ENCODE data around the gene ALDH1A3.

ALDH1A3 gene

DNA sequence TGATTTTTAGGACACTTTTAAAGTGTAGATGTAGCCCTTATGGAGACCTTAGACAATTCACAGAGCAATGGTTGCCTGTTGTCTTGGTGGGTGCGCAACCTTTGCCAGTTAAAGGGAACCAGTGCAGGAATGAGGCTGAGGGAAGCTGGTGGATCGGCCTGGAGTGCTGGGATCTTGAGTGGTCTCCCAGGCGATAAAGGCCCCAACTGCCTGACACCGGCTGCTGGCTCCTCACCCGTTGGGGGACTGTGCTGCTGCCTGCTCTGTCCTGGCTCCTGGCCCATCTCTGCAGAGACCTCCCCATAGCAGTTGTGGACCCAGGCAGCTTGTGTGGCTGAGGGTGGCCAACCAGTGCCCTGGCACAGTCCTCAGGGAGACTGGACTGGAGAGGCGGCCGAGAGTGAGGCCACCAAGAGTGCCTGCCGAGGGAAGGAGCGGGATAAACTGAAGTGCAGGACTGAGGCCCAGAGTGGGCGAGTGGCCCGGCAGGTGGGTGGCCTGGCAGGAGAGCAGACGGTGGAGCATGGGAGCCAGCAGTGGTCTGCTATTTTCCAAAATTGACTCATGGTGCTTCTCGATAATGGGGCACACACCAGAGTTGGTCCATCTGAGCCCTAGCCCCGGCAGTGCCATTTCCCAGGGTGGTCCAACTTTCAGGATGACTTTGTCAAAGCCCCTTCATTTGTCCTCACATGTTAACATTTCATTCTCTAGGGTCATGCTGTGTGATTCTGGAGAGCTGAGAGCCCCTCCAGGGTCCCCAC is 2.1 kb downstream of the ALDH1A3 start:
- FAIRE-seq (no peak), DNase-seq (ENCODE audit: low spot score) (no peak)

DNA sequence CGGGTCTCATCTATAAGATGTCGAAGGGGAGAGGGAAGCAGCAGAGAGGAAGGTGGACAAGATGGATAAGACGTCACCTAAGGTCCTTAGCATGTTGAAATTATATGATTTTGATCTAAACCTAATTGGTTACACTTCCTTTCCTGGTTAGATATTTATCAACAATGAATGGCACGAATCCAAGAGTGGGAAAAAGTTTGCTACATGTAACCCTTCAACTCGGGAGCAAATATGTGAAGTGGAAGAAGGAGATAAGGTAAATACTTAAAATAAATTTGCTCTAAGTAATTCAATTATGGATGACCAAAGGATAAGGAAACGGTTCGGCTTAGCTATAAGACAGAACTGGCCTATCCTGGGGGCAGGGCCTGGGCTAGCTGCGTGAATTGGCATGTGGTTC is 5.5 kb downstream of the ALDH1A3 start:
- FAIRE-seq: no peak
- no peak for DNase-seq (ENCODE audit: low spot score)

DNA sequence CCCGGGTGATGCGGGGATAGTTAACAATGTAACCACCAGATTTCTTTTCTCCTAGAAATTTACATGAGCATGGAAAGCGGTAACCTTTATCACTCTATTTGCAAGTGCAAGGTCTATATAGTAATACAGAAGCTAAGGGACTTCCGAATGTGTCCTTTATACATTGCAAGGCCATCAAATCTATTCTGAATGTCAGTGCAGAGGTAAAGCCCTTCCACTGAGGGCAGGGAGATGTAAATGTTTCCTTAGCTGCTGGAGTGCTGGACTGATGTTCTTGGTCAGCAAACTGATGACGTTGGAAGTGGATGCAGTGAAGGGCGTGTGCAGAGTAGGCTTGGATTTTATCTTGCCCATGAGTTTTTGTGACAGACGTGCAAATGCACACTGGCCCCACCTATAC is 6.2 kb downstream of the ALDH1A3 start:
- DNase-seq (ENCODE audit: low spot score) (no peak), FAIRE-seq (no peak)

DNA sequence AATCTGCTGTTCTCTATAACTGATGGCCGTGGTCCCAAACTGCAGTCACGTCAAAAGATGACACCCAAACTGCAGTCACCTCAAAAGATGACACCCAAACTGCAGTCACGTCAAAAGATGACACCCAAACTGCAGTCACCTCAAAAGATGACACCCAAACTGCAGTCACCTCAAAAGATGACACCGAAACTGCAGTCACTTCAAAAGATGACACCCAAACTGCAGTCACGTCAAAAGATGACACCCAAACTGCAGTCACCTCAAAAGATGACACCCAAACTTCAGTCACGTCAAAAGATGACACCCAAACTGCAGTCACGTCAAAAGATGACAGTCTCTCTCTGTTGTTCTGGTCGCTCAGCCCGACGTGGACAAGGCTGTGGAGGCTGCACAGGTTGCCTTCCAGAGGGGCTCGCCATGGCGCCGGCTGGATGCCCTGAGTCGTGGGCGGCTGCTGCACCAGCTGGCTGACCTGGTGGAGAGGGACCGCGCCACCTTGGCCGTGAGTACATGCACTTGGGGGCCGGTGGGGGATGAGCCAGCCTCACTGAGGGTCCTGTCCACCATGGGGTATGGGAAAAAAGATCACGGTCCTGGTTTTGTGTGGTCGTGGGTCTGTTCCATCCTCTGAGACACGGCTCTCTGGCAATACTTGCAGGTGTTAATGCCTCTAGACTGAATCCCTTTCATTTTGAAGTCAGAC is 7.7 kb downstream of the ALDH1A3 start:
- DNase-seq (ENCODE audit: low spot score) (no peak), FAIRE-seq (no peak)

DNA sequence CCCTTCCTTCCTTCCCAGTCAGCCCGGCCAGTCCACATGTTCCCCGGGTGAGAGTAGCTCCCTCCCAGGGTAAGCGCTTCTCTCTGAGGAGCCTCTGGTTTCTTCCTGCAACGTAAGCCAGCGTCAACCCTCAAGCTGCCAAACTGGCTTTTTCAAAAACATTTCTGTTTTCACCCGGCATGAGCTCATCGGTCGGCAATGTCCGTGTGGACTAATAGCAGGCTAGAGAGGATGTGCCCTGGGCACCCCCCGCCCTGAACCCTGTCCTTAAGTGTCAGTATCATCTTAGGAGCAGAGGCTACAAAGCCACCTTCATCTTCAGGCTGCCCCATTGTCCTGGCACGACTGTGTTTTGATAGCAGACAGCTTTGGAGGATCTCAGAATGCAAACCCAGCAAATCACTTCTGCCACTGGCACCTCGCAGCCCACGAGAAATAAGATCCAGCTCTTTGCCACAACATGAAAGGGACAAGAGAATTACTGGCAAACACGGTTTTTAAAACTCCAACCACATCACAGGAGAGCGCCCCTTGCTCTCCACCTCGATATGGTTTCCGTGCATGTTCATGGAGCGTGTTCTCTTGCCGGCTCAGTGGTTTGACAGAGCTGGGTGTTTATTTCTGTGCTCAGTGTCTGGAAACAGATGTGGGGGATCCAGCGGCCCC is 9.9 kb downstream of the ALDH1A3 start:
- DNase-seq (ENCODE audit: low spot score) (no peak), FAIRE-seq (no peak)

DNA sequence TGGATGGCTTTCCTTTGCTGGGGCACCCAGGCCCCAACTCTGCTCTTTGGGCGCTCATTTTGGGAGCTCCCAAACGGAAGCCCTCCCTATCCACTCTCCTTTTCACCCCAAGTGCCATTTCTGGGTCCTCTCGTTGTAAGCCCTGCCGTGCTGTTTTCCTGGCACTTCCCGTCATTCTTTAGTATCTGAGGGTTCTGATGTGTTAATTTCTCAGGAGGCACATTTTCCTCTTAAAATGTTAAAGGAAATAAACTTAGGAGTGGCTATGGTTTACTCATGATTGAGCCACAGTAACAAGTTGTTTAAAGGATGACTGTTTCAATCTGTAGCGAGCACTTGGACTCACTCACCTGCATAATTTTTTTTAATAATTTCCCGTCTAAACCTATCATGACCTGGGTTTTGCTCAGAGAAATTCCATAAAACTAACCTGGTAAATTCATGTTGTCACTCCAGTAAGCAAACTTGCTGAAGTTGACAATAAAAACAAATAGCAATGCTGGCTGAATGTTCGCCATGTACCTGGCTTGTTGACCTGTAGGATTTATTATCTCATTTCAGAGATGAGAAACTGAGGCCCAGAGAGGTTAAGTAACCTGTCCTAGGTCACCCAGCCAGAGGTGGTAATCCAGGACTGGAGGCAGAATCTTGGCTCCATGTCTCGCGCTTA is 10.6 kb downstream of the ALDH1A3 start:
- no peak for FAIRE-seq
- no peak for DNase-seq (ENCODE audit: low spot score)

DNA sequence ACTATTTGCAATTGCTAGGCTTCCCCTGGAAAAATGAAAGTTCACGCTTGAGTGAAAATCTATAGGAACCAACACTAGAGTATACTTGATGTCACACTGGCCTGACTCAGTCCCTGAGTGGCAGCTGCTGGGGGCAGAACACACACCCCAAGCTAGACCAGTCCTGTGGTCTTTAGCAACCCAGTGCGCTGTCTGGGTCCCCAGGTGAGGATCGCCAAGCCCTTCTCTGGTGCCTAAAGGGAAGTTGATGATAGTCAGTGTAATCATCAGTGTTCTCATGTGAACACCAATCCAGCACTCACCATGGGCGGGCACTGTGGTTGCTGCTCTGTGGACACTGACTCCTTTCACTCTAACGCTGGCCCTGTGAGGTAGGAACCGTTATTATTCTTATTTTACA is 11.2 kb downstream of the ALDH1A3 start:
- FAIRE-seq (no peak), DNase-seq (ENCODE audit: low spot score) (no peak)

DNA sequence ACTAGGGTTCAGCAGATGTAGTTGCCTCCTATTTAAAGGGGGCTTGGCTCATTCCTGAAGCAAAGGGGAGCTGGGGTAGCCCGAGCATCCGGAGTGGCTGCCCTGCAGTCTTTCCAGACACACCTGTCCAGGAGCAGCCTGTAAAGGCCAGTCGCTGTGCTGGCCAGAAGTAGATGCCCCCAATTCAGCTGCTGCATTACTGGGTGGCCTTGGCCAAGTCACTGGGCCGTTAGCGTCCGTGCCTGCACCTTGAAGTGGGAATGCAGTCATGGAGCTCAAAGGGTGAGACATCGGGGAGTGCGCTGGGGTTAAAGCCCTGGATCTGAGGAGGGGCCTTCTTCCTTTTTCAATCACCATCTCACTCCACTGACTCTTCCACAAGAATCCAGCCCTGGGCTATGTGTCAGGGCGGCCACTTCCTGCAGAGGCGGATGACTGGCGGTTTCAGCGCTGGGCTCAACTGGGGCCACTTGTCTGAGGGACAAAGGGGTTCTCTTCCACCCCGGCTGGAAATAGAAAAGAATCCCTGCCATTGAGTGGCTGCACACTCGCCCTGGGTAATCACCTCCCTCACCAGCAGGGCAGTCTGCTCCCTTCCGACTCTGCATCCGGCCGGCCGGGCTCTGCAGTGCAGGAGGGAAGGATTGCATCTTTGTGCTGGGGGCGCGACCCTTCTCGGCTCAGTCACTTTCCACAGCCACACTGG is 11.8 kb downstream of the ALDH1A3 start:
- DNase-seq (ENCODE audit: low spot score): no peak
- FAIRE-seq: no peak

DNA sequence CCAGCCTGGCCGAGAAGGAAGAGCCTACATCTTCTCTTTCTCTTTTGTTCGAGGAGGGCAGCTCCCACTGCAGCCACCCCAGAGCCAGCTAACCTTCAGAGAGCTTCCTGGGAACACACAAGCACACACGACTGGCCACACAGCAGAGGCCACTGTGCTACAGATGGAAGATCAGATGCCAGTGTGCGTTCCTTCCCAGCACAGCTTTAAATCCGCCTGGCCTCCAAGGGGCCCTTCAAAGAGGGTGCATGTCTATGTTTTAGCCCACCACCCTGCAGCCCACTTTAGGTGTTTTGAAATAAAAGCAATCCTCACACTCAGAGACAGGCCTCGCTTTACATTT is 12.4 kb downstream of the ALDH1A3 start:
- no peak for FAIRE-seq
- DNase-seq (ENCODE audit: low spot score): no peak

DNA sequence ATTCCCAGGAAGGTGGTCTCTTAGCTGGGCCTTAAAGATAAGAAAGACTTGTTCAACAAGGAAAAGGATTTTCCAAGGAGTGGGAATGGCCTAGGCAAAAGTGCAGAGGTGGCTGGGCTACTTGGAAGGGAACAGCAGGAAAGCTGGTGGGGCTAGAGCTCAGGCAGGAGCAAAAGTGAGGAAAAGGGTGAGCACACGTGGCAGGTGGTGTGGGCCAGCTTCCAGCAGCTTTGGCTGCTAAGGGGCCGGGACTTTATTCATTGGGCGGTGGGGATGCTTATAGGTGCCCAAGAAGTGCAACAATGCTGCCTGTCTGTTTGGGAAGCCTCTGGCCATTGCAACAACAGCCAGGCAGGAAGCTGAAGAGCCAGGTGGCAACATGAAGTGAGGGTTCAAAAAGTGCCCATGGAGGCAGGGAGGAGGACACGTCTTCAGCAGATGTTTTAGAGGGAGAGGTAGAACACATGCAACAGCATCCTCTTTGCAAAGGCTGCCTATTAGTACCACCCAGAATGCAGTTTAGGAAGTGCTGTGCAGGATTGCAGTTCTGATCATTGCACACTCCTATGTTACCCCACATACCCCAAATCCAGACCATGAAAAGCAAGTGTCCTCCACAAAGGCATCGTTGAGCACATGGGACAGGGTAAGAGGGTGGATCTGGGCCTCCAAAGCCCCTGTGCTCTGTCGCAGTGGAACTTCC is 13.8 kb downstream of the ALDH1A3 start:
- FAIRE-seq: no peak

DNA sequence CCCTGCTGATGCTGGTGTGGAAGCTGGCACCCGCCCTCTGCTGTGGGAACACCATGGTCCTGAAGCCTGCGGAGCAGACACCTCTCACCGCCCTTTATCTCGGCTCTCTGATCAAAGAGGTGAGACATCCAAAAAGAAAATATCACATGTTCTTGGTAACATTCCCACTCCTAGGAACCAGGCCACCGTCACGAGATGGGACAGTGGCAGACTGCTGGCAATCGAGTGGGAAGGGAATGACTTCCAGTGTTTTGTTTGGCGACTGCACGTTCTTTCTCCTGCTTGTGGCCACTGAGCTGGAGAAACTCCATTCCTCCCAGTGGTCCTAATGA is 14.3 kb downstream of the ALDH1A3 start:
- DNase-seq (ENCODE audit: low spot score) (no peak), FAIRE-seq (no peak)

More for the DNA sequence above, 13.8 kb downstream of the ALDH1A3 start:
- no peak for DNase-seq (ENCODE audit: low spot score)

DNA sequence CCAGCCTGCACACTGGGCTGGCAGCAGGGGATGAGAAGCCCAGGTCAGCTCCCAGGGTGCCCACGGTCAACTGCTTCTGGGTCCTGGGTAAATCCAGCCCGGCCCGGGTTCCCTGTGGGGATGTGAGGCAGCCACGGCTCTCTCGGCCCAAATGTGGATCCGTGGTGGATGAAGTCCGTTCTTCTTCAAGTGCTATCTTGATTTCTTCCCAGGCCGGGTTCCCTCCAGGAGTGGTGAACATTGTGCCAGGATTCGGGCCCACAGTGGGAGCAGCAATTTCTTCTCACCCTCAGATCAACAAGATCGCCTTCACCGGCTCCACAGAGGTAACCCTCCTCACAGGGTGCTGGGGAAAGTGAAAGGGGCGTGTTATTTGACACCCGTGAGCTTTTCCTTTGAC is 16.1 kb downstream of the ALDH1A3 start:
- FAIRE-seq (no peak), DNase-seq (ENCODE audit: low spot score) (no peak)

DNA sequence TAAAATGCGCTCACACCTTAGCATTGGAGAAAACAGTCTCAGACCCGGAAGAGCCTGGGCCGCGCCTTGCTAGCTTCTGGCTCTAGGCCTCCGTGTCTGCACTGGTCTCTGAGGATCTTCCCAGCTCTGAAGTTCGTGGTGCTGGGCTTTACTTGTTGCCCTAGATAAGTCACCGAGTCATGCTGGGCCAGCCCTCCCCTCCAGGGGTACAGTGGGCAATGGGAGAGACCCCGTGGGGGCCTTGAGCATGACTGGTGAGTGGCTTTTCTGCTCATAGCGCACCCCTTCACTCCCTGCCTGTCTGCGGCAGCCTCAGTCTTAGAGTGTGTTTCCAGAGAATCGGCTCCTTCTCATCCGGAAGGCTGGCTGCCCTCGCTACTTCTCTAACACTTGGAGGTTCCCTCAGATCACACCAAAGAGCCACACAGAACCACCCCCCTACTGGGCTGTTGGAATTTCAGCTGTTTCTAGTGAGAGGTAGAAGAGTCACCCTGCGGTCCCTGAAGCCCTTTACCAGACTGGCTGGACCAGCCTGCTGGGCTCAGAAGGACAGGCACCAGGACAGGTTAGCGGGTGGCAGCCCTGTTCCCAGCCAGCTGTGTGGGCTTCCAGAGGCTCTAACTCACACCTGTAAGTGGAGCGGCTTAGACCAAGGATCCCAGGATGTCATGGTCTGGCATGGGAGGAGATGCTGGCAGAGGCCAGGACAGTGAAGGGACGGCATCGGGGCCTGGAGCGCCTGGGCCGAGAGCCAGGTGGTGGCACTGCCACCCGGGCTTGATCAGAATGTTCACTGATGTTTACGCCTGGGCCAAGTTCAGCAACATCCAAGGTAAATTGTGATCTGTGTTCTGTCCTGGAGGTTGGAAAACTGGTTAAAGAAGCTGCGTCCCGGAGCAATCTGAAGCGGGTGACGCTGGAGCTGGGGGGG is 17.9 kb downstream of the ALDH1A3 start:
- no peak for DNase-seq (ENCODE audit: low spot score)
- FAIRE-seq: no peak

DNA sequence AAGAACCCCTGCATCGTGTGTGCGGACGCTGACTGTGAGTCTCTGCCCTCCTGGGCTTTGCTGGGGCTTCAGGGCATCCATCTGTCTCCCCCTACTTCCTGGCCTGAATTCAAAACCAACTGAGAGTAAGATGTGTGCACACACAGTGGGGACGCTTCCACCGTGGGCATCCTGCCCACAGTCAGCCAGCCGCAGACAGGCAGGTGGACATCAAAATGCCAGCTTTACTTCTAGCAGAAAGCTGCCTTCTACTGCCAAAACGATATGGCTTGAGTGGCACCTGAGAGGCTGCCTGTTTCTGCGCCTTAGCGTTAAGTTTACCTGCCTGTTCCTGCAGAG is 18.5 kb downstream of the ALDH1A3 start:
- FAIRE-seq (no peak), DNase-seq (ENCODE audit: low spot score) (no peak)

DNA sequence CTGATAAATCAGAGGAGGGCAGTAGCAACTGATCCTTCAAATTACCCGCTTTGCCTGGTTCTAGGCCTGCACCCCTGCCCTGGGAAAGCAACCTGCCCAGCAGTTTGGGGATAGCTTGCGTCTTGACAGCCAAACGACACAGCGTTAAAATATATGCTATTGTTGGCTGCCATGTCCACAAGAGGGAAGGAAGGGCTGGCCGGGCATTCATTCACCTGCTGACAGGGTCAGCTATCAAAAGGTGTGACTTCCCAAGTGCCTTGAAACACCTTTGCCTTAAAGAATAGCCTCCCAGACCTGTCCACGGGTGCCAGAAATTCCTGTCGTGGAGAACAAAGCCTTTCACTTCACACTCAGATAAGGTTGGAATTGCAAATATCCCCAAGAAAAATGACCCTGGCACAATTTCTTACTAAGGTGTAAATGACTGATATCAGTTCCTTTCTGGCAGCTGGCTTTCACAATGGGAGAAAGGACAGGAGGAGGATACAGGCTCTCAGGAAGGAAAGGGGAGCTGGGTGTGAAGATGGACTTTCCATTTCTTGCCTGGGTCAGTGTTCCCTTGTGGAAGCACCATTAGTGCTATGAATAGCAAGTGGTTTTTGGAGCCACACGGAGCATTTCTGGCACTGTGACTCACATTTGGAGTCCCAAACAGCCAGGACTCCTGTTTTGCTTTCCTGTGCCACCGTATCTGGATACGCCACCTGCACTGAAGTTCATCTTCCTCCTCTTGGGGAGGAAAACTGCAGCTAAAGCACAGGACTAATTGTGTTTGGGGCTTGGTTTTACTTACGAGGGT is 19.2 kb downstream of the ALDH1A3 start:
- FAIRE-seq (no peak), DNase-seq (ENCODE audit: low spot score) (no peak)

DNA sequence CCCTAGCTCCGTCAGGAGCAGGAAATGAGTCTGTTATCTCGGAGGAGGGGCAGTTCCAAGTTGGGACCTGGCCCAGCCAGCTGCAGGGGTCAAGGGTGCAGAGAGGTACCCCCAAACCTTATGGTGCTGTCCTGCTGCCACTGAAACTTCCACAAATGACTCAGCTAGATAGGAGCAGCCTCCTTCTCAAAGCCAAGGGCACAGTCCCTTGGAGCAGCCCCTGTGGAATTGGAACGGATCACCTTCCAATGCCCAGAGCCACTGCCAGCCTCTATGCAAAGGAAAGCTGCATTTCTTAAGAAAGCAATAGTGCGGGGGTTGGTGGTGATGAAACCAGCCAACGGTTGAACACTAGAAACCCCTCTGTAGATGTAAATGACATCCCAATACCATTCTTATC is 20.0 kb downstream of the ALDH1A3 start:
- DNase-seq (ENCODE audit: low spot score): no peak
- FAIRE-seq: no peak

DNA sequence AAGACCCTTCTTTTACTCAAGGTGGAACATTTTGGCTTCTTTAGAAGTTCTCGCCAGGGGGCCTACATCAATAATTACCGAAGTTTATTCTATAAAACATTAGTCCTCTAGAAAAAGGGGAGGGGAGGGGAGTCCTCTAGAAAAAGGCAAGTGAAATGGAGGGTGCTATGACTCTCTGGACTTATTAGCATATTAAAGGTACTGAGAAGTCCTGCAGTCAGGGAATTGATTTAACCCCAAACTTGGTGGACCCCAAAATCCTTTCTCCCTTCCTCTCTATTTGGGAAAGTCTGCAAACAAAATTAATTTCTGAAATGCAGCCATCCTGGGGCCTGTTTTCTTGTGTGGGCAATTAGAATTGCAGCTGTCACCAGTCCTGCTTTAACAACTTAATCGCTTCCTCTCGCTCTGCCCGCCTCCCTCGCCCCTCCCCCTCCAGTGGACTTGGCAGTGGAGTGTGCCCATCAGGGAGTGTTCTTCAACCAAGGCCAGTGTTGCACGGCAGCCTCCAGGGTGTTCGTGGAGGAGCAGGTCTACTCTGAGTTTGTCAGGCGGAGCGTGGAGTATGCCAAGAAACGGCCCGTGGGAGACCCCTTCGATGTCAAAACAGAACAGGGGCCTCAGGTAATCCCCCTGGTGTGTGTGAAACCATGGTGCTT is 20.6 kb downstream of the ALDH1A3 start:
- DNase-seq (ENCODE audit: low spot score) (no peak), FAIRE-seq (no peak)

DNA sequence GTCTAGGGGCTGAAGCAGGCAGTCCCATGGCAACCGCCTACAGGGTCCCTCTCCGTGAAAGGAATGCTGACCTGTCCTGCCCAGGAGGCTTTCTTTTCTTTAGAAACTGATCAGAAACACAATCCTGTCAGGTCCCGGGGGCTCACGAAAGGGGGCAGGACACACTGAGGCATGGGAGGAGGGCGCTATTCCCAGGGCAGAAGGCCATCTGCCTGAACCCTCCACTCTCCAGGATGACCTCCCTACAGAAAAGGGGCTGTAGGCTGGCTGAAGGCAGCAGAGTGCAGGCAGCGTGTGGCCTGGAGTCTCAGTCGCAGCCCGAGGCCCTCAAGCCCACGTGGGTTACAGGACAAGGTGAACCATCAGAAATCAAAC is 21.2 kb downstream of the ALDH1A3 start:
- FAIRE-seq: no peak

DNA sequence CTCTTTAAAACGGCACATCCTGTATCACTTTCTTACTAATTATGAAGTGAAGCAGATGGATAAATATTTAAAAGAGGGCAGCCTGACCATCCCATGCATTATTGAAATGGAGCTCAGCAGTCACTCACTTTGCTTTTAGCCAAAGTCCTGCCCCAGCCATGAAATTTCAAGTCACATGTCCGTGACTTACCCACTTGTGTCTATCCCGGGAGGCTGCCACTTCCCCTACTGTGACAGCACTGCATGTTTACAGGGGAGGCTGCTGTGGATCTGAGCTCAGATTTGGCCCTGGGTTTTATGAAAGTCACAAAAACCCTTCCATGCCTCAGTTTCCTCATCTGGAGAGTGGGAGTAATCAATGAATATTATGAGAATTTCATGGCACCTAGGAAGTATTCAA is 21.7 kb downstream of the ALDH1A3 start:
- no peak for FAIRE-seq
- no peak for DNase-seq (ENCODE audit: low spot score)

More for the DNA sequence above, 21.2 kb downstream of the ALDH1A3 start:
- no peak for DNase-seq (ENCODE audit: low spot score)

Data from RCC 7860 (cell line).